ENCODE measurements around the gene DCST1. TPM values are rescaled to one million over a fixed set of nuclear protein-coding genes. Genes with fewer than 3 reads are reported as not detected.

The DCST1 gene
- total and polyA plus RNA-seq, 4 donors: not detected

- Histone ChIP-seq H3K9me3 (ENCODE audit: control insufficient read depth in 4 of 4, low read length in 3 of 4) (no peaks in the 10 kb centered on the region), H3K27me3 (ENCODE audit: control insufficient read depth in 4 of 4, insufficient read depth in 4 of 4, low read length in 3 of 4) (no peaks in the 10 kb centered on the region), H3K36me3 (ENCODE audit: control insufficient read depth in 4 of 4, insufficient read depth in 3 of 4, low read depth in 1 of 4, low read length in 3 of 4) (peaks cover 0 to 9% (median 5%) of the 10 kb centered on the region in 4 donors), H3K4me3 (ENCODE audit: low read depth in 1 of 3, low read length in 3 of 3) (no peak overlapping the region), H3K27ac (ENCODE audit: low read depth in 1 of 2, low read length in 2 of 2) (no peak overlapping the region), H3K4me1 (ENCODE audit: control insufficient read depth in 4 of 4, insufficient read depth in 4 of 4, low read length in 3 of 4) (peaks cover 2 to 20% (median 8%) of the 10 kb centered on the region in 4 donors), H3K9ac (ENCODE audit: low read depth in 1 of 2, low read length in 2 of 2) (no peak overlapping the region)
- TF ChIP-seq ZBTB33 (IDR thresholded peaks at IDR 0.05) (no peak), HNF4G (IDR thresholded peaks at IDR 0.05) (no peak), ATF3 (IDR thresholded peaks at IDR 0.05) (no peak)
- no peak for DNase-seq (ENCODE audit: low spot score)
- 93% methylated on average over 14 of the region's 14 CpGs for WGBS
Observed at GRCh38 chr1:154992721-154993571, 40.7 kb upstream of the DCST1 start.

- Histone ChIP-seq H3K27ac (ENCODE audit: low read depth in 1 of 2, low read length in 2 of 2) (no peak within 1 kb of the TSS), H3K36me3 (ENCODE audit: control insufficient read depth in 4 of 4, insufficient read depth in 3 of 4, low read depth in 1 of 4, low read length in 3 of 4) (peaks cover 0 to 7% (median 2%) of the 10 kb centered on the region in 4 donors), H3K9me3 (ENCODE audit: control insufficient read depth in 4 of 4, low read length in 3 of 4) (no peaks in the 10 kb centered on the region), H3K4me1 (ENCODE audit: control insufficient read depth in 4 of 4, insufficient read depth in 4 of 4, low read length in 3 of 4) (peaks cover under 1 to 15% (median 6%) of the 10 kb centered on the region in 4 donors), H3K27me3 (ENCODE audit: control insufficient read depth in 4 of 4, insufficient read depth in 4 of 4, low read length in 3 of 4) (no peaks in the 10 kb centered on the region), H3K4me3 (ENCODE audit: low read depth in 1 of 3, low read length in 3 of 3) (no peak within 1 kb of the TSS), H3K9ac (ENCODE audit: low read depth in 1 of 2, low read length in 2 of 2) (no peak within 1 kb of the TSS)
- DNase-seq (ENCODE audit: low spot score): no peak
- TF ChIP-seq GABPA (IDR thresholded peaks at IDR 0.05 in 1 of 2, conservative IDR thresholded peaks at IDR 0.05 in 1 of 2) (no peak), YY1 (IDR thresholded peaks at IDR 0.05) (no peak), JUND (IDR thresholded peaks at IDR 0.05) (no peak), RAD21 (IDR thresholded peaks at IDR 0.05) (no peak), HNF4A (conservative IDR thresholded peaks at IDR 0.05) (no peak), ZBTB33 (IDR thresholded peaks at IDR 0.05) (no peak), NR2F2 (IDR thresholded peaks at IDR 0.05) (no peak), FOXA2 (IDR thresholded peaks at IDR 0.05) (no peak), SP1 (IDR thresholded peaks at IDR 0.05) (no peak), CTCF (IDR thresholded peaks at IDR 0.05; ENCODE audit: low read depth, low read length, missing input control) (no peak), MAX (IDR thresholded peaks at IDR 0.05) (no peak), RXRA (IDR thresholded peaks at IDR 0.05) (no peak), EGR1 (IDR thresholded peaks at IDR 0.05; ENCODE audit: low read depth in 2 of 2) (no peak), TAF1 (conservative IDR thresholded peaks at IDR 0.05) (no peak)
- 87% methylated on average over 8 of the region's 8 CpGs for WGBS
Observed at GRCh38 chr1:154993572-154994268, 39.9 kb upstream of the DCST1 start, which contains the start of gene LENEP. Gene LENEP, plus strand, starts transcription at chr1:154993586. Its CDS starts 22 bp downstream, at chr1:154993608.

All from liver (tissue), 9 donors.